ENCODE data around the gene REPS2. TPM values are rescaled to one million over a fixed set of nuclear protein-coding genes. Genes with fewer than 3 reads are reported as not detected.

The REPS2 gene
- total RNA-seq, 1 donor from 2014 or later: 1.5 TPM

DNA sequence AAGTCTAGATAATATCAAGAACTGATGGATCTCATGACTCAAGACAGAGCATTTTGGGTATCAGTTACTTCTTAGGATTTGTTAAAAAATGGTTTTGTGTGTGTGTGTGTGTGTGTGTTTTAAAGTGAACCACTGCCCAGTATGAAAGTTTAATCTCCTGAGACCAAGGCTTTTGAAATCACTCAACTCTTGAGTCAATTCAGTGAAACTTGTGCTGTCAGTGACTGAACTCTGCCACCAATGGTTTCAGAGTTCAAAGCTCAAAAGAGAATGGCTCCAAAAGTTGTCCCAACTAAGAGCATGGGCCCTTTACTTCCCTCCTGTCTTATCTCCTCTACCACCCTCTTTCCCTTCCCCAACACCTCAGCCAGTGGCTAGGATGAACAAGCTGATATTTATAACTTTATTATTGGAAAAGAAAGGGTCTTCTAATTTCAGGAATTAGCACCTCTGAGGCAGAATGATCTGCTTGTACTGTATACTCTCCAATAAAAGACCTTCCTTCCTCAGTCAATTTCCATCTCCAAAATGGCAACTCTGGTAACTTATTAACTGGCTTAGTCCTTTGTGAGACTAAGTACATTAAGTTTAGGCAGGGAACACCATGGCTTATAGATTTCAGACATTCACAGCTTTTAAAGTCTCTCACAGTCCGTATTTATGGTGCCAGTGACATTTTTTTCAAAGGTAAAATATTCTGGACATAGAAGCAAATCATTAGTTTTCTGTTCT, 152.2 kb downstream of the REPS2 start:
- H3K4me3 Mint-ChIP-seq (ENCODE audit: unreplicated experiment): no peak overlapping the region
- H3K27me3 Mint-ChIP-seq (ENCODE audit: unreplicated experiment): peaks cover 7% of the 10 kb centered on the region
- H3K4me1 Mint-ChIP-seq (ENCODE audit: unreplicated experiment): no peaks in the 10 kb centered on the region
- no peak for DNase-seq (ENCODE audit: extremely low spot score, unreplicated experiment)
- TF ChIP-seq, protein P1, sequence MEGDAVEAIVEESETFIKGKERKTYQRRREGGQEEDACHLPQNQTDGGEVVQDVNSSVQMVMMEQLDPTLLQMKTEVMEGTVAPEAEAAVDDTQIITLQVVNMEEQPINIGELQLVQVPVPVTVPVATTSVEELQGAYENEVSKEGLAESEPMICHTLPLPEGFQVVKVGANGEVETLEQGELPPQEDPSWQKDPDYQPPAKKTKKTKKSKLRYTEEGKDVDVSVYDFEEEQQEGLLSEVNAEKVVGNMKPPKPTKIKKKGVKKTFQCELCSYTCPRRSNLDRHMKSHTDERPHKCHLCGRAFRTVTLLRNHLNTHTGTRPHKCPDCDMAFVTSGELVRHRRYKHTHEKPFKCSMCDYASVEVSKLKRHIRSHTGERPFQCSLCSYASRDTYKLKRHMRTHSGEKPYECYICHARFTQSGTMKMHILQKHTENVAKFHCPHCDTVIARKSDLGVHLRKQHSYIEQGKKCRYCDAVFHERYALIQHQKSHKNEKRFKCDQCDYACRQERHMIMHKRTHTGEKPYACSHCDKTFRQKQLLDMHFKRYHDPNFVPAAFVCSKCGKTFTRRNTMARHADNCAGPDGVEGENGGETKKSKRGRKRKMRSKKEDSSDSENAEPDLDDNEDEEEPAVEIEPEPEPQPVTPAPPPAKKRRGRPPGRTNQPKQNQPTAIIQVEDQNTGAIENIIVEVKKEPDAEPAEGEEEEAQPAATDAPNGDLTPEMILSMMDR (IDR thresholded peaks at IDR 0.05): no peak
- H3K36me3 Mint-ChIP-seq (ENCODE audit: unreplicated experiment): no peaks in the 10 kb centered on the region
- no peaks in the 10 kb centered on the region for H3K9me3 Mint-ChIP-seq (ENCODE audit: unreplicated experiment)
- no peak overlapping the region for H3K27ac Mint-ChIP-seq (ENCODE audit: unreplicated experiment)

DNA sequence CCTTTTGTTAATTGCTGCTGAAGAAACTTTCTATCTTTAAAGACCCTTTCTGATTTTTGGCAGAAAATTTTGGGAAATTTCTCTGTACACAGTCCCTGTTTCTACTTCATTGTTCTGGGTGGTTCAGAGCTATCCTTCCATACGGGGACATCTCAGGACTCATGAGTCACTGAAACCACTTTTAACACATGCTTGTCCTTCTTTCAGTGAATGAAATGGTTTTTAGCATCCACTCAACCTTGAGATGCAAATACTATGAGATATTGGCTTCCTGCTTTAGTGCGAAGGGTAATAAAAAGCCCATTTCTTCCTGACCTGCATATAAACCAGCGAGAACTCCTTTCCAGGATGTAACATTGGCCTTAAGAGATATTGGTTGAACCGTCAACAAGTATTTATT, 158.0 kb downstream of the REPS2 start:
- DNase-seq (ENCODE audit: extremely low spot score, unreplicated experiment): no peak
- Mint-ChIP-seq H3K4me3 (ENCODE audit: unreplicated experiment) (no peak overlapping the region), H3K27ac (ENCODE audit: unreplicated experiment) (no peak overlapping the region), H3K9me3 (ENCODE audit: unreplicated experiment) (no peaks in the 10 kb centered on the region), H3K36me3 (ENCODE audit: unreplicated experiment) (no peaks in the 10 kb centered on the region), H3K4me1 (ENCODE audit: unreplicated experiment) (no peaks in the 10 kb centered on the region), H3K27me3 (ENCODE audit: unreplicated experiment) (no peaks in the 10 kb centered on the region)
- TF ChIP-seq, protein P1 (IDR thresholded peaks at IDR 0.05): no peak

DNA sequence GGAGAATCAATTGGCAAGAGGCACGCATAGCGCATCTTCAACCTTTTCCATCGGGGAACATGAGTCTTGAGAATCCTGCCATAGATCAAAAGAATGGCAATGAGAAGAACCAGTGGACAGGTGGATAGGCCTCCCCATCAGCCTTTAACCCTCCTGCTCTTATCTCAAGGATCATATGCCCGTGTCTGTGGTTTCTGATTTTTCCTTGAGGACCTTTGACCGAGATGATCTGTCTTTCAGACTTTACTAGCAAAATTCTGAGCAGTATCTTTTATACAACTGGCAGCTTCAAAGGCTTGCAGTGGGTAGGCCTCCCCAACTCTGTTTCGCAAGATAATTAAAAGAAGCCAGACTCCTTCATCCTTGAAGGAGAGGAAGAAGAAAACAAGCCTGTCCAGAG, 174.4 kb downstream of the REPS2 start:
- peaks cover 3% of the 10 kb centered on the region for H3K27me3 Mint-ChIP-seq (ENCODE audit: unreplicated experiment)
- H3K9me3 Mint-ChIP-seq (ENCODE audit: unreplicated experiment): no peaks in the 10 kb centered on the region
- H3K27ac Mint-ChIP-seq (ENCODE audit: unreplicated experiment): no peak overlapping the region
- no peaks in the 10 kb centered on the region for H3K36me3 Mint-ChIP-seq (ENCODE audit: unreplicated experiment)
- TF ChIP-seq, protein P1 (IDR thresholded peaks at IDR 0.05): no peak
- no peak for DNase-seq (ENCODE audit: extremely low spot score, unreplicated experiment)
- no peak overlapping the region for H3K4me3 Mint-ChIP-seq (ENCODE audit: unreplicated experiment)
- no peaks in the 10 kb centered on the region for H3K4me1 Mint-ChIP-seq (ENCODE audit: unreplicated experiment)

DNA sequence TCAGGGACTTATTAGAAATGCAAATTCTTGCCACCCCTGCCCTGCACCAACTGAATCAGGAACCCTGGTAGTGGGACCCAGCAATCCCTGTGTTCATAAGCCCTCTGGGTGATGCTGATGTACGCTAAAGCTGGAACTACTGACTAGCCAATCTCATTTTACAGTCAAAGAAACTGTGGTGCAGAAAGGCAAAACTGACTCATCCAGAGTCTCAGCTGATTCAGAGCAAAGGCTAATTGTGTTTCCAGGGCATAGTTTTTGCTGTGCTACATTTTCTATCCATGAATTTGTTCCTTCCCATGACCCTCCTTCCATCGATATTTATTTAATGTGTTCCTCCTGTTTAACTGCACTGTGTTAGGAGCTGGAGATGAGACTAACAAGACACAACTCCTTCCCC, 207.5 kb downstream of the REPS2 start:
- Mint-ChIP-seq H3K9me3 (ENCODE audit: unreplicated experiment) (no peaks in the 10 kb centered on the region), H3K4me3 (ENCODE audit: unreplicated experiment) (no peak overlapping the region), H3K4me1 (ENCODE audit: unreplicated experiment) (no peaks in the 10 kb centered on the region), H3K27me3 (ENCODE audit: unreplicated experiment) (no peaks in the 10 kb centered on the region), H3K36me3 (ENCODE audit: unreplicated experiment) (no peaks in the 10 kb centered on the region), H3K27ac (ENCODE audit: unreplicated experiment) (no peak overlapping the region)
- TF ChIP-seq, protein P1 (IDR thresholded peaks at IDR 0.05): no peak
- DNase-seq (ENCODE audit: extremely low spot score, unreplicated experiment): no peak

DNA sequence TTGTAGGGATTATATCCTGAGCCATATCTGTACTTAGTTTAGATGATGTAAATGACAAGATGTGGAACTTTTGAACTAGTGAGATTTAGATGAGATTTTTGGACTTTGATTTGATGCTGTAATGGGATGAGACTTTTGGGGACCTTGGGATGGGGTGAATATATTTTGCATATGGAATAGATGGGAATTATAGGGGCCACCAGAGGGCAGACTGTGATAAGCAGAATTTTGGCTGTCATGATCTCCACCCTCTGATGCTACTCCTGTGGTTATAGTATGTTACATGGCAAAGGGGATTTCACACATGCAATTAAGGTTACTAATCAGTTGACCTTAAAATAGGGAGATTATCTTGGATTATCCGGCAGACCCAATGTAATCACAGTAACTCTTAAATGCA, 214.5 kb downstream of the REPS2 start:
- Mint-ChIP-seq H3K9me3 (ENCODE audit: unreplicated experiment) (peaks cover 39% of the 10 kb centered on the region), H3K4me3 (ENCODE audit: unreplicated experiment) (no peak overlapping the region), H3K27ac (ENCODE audit: unreplicated experiment) (no peak overlapping the region), H3K27me3 (ENCODE audit: unreplicated experiment) (no peaks in the 10 kb centered on the region), H3K36me3 (ENCODE audit: unreplicated experiment) (no peaks in the 10 kb centered on the region), H3K4me1 (ENCODE audit: unreplicated experiment) (no peaks in the 10 kb centered on the region)
- TF ChIP-seq, protein P1 (IDR thresholded peaks at IDR 0.05): no peak
- DNase-seq (ENCODE audit: extremely low spot score, unreplicated experiment): no peak

Measured in osteocyte (in vitro differentiated cells).